Ectodermal cell (in vitro differentiated cells): ENCODE measurements around the gene MFRP.

Source experiments
- H3K27ac ChIP-seq: 2 replicates; pipeline ENCODE4 v1.7.0; 2013; ENCODE audit warnings: mild to moderate bottlenecking, low read depth, low read length; ENCODE audit not compliant: insufficient read depth, poor library complexity, severe bottlenecking
- H3K27me3 ChIP-seq: 2 replicates; pipeline ENCODE4 v1.7.0; 2013; ENCODE audit warnings: mild to moderate bottlenecking, low read length; ENCODE audit not compliant: insufficient read depth, control insufficient read depth, poor library complexity, severe bottlenecking
- H3K36me3 ChIP-seq: one replicate; pipeline ENCODE4 v1.7.0; 2013; ENCODE audit warnings: low read length; ENCODE audit not compliant: control insufficient read depth, insufficient read depth
- H3K4me1 ChIP-seq: one replicate; pipeline ENCODE4 v1.7.0; 2013; ENCODE audit warnings: low read length; ENCODE audit not compliant: control insufficient read depth, insufficient read depth
- H3K4me3 ChIP-seq: 2 replicates; pipeline ENCODE4 v1.7.0; 2013; ENCODE audit warnings: low read depth, low read length, control low read depth; ENCODE audit not compliant: insufficient read depth
- H3K9me3 ChIP-seq: 2 replicates; pipeline ENCODE4 v1.7.0; 2013; ENCODE audit warnings: mild to moderate bottlenecking, low read length, moderate library complexity; ENCODE audit not compliant: control insufficient read depth
- WGBS, 2 experiments: methylation state at CpG; one replicate each; pipeline ENCODE4 v1.1.7; 2013; ENCODE audit warnings: missing lambda C conversion rate in 2 of 2; 5-methylcytosine and 5-hydroxymethylcytosine counted together

MFRP gene

DNA sequence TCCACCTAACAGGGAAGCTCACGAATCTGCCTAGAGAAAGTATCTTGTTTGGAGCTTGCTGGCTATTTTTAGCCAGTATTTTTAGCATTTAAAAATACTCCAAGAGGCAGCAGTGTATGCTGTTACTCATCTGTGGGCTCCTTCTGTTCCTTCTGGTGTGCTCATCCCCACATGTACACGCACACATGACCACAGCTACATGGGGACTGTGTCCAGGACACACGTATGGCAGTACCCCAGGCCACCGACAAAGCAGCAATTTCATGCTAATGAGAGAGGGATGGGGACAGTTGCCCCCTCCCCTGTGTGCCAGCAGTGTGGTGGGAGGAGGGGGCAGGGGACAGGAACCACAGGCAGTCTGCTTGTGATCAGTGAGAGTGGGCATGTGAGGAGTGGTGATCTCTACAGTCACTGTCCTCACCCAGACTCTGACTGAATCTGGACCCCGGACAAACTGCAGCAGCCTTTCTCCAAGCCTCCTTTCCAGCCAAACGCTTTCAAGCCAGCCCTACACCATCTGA, 18.6 kb upstream of the MFRP start:
- H3K4me3 ChIP-seq: no peak overlapping the region
- peaks cover 38% of the 10 kb centered on the region for H3K27me3 ChIP-seq
- WGBS, 2 experiments: 77 to 81% methylated on average over 6 of the region's 6 CpGs
- H3K4me1 ChIP-seq: peaks cover 56% of the 10 kb centered on the region
- H3K36me3 ChIP-seq: no peaks in the 10 kb centered on the region
- H3K27ac ChIP-seq: no peak overlapping the region
- no peaks in the 10 kb centered on the region for H3K9me3 ChIP-seq

DNA sequence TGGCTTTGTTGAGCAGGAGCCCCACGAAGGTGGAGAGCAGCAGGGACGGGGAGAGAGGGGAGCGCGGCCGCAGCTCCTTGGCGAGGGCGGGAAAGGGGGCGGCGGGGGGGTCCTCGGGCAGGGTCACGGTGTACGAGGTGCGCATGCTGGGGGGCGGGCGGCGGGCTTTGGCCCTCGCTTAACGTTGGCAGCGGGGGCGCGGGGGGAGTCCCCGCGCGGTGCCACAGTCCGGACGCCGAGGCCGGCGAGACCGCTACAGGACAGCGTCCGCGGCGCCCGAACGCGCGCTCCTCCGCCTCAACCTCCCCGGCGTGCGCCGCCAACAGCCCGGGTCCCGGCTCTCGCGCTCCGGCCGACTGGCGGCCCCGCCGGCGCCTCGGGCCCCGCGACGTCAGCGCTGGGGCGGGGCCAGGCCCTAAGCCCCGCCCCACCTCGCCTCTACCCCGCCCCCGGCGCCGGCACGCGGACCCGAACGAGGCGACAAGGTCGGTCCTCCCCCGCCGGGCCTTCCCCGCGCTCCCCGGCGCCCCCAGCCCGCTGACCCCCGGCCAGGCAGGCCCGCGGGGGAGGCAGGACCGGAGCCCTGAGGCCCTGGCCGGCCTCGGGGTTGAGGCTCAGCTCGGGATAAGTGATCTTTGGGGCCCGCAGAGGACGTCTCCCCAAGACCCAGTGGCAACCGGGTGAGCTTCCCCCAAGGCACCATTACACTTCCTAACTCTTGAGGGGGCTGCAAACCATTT, 17.5 kb upstream of the MFRP start:
- H3K4me1 ChIP-seq: peaks cover 55% of the 10 kb centered on the region

GRCh38 chr11:119363081-119363850, 16.8 kb upstream of the MFRP start:
- H3K27me3 ChIP-seq: peaks cover 38% of the 10 kb centered on the region
- H3K4me1 ChIP-seq: peaks cover 47% of the 10 kb centered on the region

More for the DNA sequence above, 17.5 kb upstream of the MFRP start:
- 4% methylated on average over 88 of the region's 88 CpGs for WGBS, 2 experiments
- peaks cover 3% of the 10 kb centered on the region for H3K36me3 ChIP-seq
- H3K9me3 ChIP-seq: no peaks in the 10 kb centered on the region
- peaks cover 38% of the 10 kb centered on the region for H3K27me3 ChIP-seq
- H3K4me3 ChIP-seq: peak overlapping the region; percentile 36
- H3K27ac ChIP-seq: no peak overlapping the region

DNA sequence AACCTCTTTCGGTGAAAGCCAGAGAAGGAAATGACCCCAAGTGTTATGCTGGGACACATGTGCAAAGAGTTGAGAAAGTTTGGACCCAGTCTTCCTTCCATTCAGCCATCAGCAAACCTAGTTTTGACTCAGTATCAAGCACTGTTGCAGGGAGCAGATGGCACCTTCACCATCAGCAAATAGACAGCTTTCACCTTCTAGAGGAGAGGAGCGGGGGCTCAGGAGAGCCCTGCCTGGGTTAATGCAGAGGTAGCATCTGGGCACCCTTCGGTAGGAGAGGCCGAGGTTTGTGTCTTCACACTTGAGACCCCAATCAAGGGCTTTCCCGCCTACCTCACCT, 16.2 kb upstream of the MFRP start:
- Histone ChIP-seq H3K27ac (no peak overlapping the region), H3K9me3 (no peaks in the 10 kb centered on the region), H3K4me3 (no peak overlapping the region), H3K36me3 (peaks cover 5% of the 10 kb centered on the region), H3K4me1 (peaks cover 41% of the 10 kb centered on the region), H3K27me3 (peaks cover 38% of the 10 kb centered on the region)
- WGBS, 2 experiments: 92 to 96% methylated on average over 5 of the region's 5 CpGs

More at GRCh38 chr11:119363081-119363850, 16.8 kb upstream of the MFRP start:
- H3K9me3 ChIP-seq: no peaks in the 10 kb centered on the region
- peaks cover 5% of the 10 kb centered on the region for H3K36me3 ChIP-seq
- H3K4me3 ChIP-seq: peak overlapping the region; percentile 36
- no peak overlapping the region for H3K27ac ChIP-seq
- WGBS, 2 experiments: 60 to 61% methylated on average over 44 of the region's 44 CpGs

DNA sequence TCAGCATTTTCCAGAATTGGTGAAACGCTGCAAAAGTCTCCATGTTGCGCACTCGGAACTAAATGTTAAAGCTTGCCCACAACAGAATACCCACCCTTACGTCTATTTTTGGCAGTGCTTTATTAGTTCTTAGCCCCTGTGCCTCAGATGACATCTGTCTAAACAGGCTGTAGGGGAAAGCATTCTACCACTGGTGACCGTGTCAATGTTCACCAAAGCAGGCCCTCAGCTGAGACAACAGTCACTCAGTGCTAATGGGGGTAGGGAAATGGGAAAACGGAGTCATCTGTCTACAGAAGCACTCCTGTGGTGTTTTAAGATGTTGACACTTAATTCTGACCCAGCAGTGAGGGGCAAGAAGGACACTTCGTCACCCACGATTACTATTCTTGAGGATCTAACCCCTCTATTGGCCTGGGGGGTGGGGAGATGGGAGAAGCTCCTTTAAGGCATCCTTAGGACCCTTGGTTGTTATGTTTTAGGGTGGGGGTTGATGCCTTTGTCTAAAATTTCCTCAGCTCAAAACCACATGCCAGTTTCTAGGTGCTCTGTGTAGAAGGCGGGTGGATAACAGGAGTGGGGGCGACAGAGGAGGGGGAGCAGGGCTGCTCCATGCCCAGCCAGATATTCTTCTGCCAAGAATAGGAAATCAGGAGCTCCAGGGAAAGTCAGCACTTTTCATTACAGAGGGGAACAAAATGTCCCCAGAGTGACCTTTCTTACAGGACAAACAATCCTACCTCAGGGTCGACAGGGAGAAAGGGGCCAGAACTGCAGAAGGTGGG, 15.6 kb upstream of the MFRP start:
- H3K27ac ChIP-seq: no peak overlapping the region
- H3K36me3 ChIP-seq: peaks cover 5% of the 10 kb centered on the region
- WGBS, 2 experiments: 78 to 80% methylated on average over 11 of the region's 11 CpGs
- H3K4me3 ChIP-seq: no peak overlapping the region
- H3K4me1 ChIP-seq: peaks cover 36% of the 10 kb centered on the region
- H3K9me3 ChIP-seq: no peaks in the 10 kb centered on the region
- H3K27me3 ChIP-seq: peaks cover 38% of the 10 kb centered on the region

DNA sequence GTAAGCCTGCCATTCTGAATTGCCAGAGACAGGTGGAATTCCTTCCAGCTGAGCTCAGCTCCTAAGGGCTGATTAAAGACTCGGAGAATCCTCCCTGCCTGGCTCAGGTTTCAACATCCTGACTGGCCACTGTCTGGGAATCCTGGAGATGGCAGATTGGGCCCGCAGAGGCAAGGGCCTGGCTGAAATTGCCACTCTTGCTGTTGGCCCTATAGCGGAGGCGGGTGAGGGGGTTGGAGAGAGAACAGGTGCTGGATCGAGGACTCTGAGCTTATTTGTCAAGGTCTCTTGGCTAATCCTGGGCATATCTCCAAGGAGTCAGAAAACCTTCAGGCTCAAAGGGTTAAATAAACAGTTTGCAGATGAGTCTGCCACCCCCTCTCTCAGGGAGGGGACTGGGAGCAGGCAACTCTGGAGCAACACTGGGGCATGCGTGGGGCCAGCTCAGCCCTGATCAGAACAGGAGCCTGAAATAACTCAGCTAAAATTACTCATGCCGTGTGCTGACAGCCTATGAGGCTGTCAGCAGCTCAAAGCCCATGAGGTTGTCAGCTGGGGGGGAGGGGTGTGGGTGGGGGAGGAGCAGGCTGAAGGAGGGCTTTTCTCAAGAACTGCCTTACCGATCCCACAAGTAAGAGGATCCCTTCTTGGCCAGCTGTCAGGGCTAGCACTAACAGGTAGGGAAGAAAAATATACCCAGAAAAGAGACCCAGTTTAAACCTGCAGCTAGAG, 14.7 kb upstream of the MFRP start:
- Histone ChIP-seq H3K4me3 (no peak overlapping the region), H3K27ac (no peak overlapping the region), H3K36me3 (peaks cover 5% of the 10 kb centered on the region), H3K4me1 (peaks cover 33% of the 10 kb centered on the region), H3K9me3 (no peaks in the 10 kb centered on the region), H3K27me3 (peaks cover 38% of the 10 kb centered on the region)
- 8 to 10% methylated on average over 8 of the region's 8 CpGs for WGBS, 2 experiments

DNA sequence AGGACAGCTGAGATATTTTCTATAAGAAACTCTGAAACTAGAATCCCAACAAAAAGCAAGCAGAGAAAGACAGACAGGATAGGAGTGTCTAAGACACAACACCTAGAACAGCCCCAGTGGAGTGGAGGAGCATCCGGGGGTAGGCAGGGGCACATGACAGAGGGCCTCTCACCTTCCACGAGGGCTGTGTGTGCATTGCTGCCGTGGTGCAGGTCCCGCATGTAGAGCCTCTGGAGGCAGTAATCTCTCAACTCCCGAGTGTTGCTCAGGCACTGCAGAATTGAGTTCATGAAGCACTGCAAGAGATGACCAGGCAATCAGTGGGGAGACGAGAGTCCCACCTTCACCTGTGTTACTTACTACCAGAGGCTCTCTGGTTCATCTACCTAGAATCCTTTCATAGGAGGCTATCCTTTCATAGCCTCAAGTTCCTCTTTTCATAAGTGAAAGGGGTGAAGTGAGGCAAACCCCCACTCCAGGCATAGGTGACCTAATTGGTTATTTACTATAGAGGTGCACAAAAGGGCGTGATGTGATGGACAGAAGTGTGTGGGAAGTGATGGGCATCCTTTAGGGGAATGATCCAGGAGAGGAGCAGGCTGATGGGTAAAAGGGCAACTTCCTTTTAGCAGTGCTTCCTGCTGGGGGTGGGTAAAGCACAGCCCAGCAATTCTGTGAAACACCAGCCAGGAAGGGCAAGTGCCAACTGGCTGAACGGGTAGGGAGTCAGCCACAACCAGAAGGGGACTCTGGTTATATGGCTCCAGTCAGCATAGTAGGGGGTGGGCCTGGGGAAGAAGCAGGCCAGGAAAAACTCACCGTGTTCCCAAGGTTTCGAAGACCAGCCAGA, 13.1 kb upstream of the MFRP start:
- no peak overlapping the region for H3K4me3 ChIP-seq
- peaks cover 32% of the 10 kb centered on the region for H3K27me3 ChIP-seq
- peaks cover 44% of the 10 kb centered on the region for H3K4me1 ChIP-seq
- no peaks in the 10 kb centered on the region for H3K9me3 ChIP-seq
- WGBS, 2 experiments: 91 to 92% methylated on average over 10 of the region's 10 CpGs
- H3K27ac ChIP-seq: no peak overlapping the region
- H3K36me3 ChIP-seq: peaks cover 5% of the 10 kb centered on the region

GRCh38 chr11:119357074-119357473, 10.6 kb upstream of the MFRP start:
- peaks cover 5% of the 10 kb centered on the region for H3K36me3 ChIP-seq
- no peak overlapping the region for H3K4me3 ChIP-seq
- H3K4me1 ChIP-seq: peaks cover 26% of the 10 kb centered on the region
- H3K27me3 ChIP-seq: peaks cover 6% of the 10 kb centered on the region
- H3K9me3 ChIP-seq: no peaks in the 10 kb centered on the region
- H3K27ac ChIP-seq: no peak overlapping the region
- WGBS, 2 experiments: 80 to 82% methylated on average over 10 of the region's 13 CpGs
